ENCODE measurements around the gene STXBP2.

The STXBP2 gene

GRCh38 chr19:7636691-7637373, at the start of gene STXBP2:
Gene STXBP2 (plus strand): TSS chr19:7637110. CDS start chr19:7637150, 40 bp downstream.
- peak; percentile 71 for DNase-seq

GRCh38 chr19:7589822-7590221, 47.1 kb upstream of the STXBP2 start:
- no peak for DNase-seq

GRCh38 chr19:7590256-7590655, 46.7 kb upstream of the STXBP2 start:
- no peak for DNase-seq

GRCh38 chr19:7595466-7596133, 41.3 kb upstream of the STXBP2 start, which contains the start of gene CAMSAP3:
Gene CAMSAP3 (plus strand): TSS chr19:7595863. CDS start chr19:7596003, 140 bp downstream.
- peak; percentile 6 for DNase-seq

- no peak for DNase-seq
Observed at GRCh38 chr19:7596211-7596937, 40.5 kb upstream of the STXBP2 start.

GRCh38 chr19:7597689-7598088, 39.2 kb upstream of the STXBP2 start:
- DNase-seq = no peak

GRCh38 chr19:7598180-7598579, 38.7 kb upstream of the STXBP2 start:
- no peak for DNase-seq

- DNase-seq = no peak
Observed at GRCh38 chr19:7600721-7601120, 36.2 kb upstream of the STXBP2 start.

GRCh38 chr19:7602240-7602934, 34.5 kb upstream of the STXBP2 start:
- no peak for DNase-seq

GRCh38 chr19:7602935-7603497, 33.9 kb upstream of the STXBP2 start:
- DNase-seq = no peak

GRCh38 chr19:7603919-7604318, 33.0 kb upstream of the STXBP2 start:
- DNase-seq = peak; percentile 6

- peak; percentile 79 for DNase-seq
Observed at GRCh38 chr19:7605490-7606222, 31.3 kb upstream of the STXBP2 start.

- no peak for DNase-seq
Observed at GRCh38 chr19:7606289-7606688, 30.6 kb upstream of the STXBP2 start.

GRCh38 chr19:7607212-7607873, 29.6 kb upstream of the STXBP2 start:
- no peak for DNase-seq

GRCh38 chr19:7607874-7608560, 28.9 kb upstream of the STXBP2 start:
- no peak for DNase-seq

- DNase-seq = no peak
Observed at GRCh38 chr19:7610491-7611240, 26.2 kb upstream of the STXBP2 start.

GRCh38 chr19:7611541-7612279, 25.2 kb upstream of the STXBP2 start:
- DNase-seq = no peak

- DNase-seq = no peak
Observed at GRCh38 chr19:7612282-7613274, 24.3 kb upstream of the STXBP2 start.
